NCI-H345 treated with DMSO at 0.1 percent for 48 hours (cell line): ENCODE data around the gene YEATS4.
A peak's percentile ranks its signal among the peaks of the same experiment; 100 is the strongest.
"Not testable (repeated sequence)": the region's sequence is repeated elsewhere in the genome, so short reads cannot be mapped to it uniquely, and the experiment has no call there.

Experiments
- DNase-seq: peaks from one replicate; lab custom pipeline; 2025; ENCODE audit not compliant: unreplicated experiment; lab: John Stamatoyannopoulos, UW

YEATS4 gene

DNA sequence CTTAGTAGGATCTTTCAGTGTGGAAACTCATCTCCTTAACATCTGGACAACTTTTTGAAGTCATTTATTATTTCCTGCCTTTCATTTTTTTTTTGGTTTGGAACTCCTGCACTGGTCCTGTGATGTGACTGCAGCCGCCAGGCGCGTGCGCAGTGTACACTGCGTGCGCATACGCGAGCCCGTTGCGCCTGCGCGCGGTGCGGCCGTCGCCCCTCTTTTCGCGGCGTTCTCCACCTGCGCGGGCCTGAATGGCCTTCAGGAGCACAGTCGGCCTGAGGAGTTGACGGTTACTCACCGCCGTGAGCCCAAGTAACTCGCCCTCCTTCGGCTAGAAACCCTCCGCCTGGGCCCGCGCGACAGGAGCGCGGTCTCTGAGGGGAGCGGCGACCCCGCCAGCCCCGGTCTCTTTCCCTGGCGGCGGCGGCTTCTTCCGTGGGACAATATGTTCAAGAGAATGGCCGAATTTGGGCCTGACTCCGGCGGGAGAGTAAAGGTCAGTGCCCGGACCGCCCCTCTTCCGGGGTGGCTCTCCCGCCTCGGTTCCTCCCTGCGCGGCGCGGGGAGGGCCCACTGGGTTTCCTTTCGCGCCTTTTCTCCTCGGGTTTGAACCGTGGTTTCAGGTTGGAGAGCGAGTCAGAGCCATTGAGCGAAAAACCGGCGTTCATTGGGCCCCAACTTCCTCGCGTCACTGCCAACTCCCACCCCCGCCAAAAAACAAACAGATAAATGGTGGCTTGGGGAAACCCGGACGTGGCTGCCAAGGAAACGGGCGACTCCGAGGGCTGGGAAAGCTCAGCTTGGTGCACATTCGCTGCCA is at the start of gene YEATS4:
TSS of gene YEATS4 (plus strand) at position 213 of the 817 bp plus-strand sequence. CDS start at position 443, 230 bp downstream.
- peak; percentile 89 for DNase-seq

GRCh38 chr12:69313209-69313608 is 46.3 kb upstream of the YEATS4 start:
- no peak for DNase-seq

DNA sequence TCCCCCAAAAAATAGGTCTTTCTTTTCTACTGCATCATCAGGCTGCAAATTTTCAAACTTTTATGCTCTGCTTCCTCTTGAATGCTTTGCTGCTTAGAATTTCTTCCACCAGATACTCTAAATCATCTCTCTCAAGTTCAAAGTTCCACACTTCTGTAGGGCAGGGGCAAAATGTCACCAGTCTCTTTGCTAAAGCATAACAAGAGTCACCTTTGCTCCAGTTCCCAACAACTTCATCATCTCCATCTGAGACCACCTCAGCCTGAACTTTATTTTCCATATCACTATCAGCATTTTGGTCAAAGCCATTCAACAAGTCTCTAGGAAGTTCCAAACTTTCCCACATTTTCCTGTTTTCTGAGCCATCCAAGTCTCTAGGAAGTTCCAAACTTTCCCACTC is 42.8 kb upstream of the YEATS4 start:
- not testable (repeated sequence) for DNase-seq

GRCh38 chr12:69317233-69317632 is 42.3 kb upstream of the YEATS4 start:
- not testable (repeated sequence) for DNase-seq

DNA sequence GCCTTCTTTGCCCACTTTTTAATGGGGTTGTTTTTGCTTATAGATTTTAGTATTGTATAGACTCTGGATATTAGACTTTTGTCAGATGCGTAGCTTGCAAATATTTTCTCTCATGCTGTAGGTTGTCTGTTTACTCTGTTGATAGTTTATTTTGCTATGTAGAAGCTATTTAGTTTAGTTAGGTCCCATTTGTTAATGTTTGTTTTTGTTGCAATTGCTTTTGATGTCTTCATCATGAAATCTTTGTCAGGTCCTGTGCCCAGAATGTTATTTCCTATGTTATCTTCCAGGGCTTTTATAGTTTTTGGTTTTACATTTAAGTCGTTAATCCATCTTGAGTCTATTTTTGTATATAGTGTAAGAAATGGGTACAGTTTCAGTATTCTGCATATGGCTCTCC is 41.3 kb upstream of the YEATS4 start:
- no peak for DNase-seq

DNA sequence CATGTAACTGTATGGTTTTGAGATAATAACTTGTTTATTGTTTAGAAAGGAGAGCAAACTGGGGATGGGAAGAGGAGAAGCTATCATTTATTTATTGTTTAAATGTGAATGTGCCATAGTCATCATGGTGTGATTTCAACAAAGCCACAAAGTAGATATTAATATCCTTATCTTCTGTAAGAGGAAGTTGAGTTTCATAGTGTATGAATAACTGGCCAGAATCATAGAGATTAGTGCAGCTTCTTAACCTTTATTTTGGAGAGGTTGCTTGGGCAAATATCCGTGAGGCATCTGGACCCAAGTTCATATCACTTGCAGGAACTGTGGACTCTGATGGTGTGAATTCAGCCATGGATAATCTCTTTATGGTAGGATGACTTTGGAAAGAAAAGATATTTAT is 38.2 kb upstream of the YEATS4 start:
- no peak for DNase-seq

DNA sequence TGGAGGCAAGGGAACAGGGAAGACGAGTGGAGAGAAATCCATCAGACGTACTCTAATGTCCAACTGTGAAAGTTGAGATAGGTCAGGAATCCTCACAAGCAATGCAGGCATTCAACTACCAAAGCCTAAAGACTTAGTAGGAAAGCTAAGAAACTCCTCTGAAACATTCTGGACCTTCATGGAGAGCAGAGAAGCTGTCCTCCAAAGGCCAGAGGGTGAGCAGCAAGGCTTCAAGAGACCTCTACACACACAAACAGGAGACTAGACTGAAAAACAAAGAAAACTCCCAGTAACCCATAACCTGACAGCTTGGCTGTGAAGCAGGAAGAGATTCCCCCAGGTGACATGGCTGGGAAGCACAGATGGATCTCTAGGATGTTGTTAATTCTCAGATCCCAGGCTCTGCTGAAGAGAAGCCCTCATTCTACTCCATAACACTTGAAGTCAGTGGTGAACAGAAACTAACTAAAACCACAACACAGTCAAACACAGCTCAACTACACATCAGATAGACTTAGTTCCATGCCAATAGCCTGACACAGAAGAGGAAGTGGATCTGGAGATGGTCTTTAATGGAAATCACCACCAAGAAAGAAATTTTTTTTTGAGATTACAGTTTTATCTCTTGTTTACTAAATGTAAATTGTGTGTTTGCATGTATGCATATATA is 34.6 kb upstream of the YEATS4 start:
- DNase-seq, result no peak

DNA sequence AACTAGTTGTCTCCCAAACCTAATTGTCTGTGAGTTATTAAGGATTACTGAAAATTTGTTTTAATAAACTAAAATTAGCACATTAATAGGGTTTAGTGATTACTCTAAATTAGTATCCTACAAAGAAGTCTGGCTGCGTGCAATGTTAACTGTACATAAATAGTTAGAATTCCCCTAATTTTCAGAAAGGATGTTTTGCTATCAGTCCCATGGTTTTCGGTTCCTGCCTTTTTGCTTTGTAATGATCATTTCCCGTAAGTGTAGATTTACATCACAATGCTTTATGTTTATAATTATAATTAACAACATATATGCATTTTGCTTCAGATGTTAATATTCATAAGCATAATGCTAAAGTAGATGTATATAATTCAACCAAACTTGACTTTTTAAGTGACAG is 31.1 kb upstream of the YEATS4 start:
- no peak for DNase-seq

- no peak for DNase-seq
Measured at GRCh38 chr12:69329669-69330428, 29.7 kb upstream of the YEATS4 start.

DNA sequence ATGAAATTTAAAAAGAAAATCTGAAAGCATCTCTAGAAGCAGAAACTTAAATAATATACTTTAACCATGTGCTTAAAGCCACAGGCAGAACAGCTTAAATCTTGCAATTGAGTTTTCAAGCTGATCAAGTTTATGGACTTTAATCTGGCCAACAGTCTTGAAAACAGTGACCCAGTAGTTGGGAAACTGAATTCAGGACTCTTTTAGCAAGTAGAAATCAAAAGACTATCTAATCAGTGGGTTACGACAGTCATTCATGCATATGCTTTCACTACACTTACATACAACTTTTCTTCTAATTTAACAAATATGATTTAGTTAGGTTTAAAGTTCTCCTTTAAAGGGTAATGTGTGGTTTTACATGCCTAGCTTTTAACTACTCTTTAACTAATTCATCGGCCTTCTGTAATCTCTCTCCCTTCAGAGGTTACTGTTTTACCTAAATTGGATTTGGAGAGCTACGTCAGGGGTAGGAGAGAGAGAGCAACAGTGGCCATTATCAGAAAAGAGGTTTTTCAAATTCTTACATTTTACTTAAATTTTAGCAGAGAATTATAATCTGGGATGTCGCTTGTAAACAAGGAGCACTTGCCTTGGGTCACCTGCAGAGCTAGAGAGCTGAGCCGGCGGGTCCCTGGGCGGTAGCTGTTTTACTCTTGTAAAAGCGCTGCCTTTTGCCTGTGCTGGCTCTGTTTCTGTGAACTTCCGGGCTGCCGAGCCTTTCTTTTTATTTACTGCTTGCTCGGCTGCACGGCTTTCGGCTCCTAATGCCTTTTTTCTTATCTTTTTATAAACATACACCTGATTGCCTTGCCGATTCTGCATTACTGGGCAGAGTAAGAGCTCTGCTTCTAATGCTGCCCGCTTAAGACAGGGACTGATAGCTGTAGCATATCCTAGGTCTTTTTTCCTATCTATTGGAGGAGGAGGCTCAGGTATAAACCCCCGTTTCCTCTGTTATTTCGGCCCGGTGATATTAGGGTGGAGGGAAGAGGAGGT is 28.8 kb upstream of the YEATS4 start:
- no peak for DNase-seq

- DNase-seq, result no peak
Measured at GRCh38 chr12:69331519-69331908, 28.0 kb upstream of the YEATS4 start.

DNA sequence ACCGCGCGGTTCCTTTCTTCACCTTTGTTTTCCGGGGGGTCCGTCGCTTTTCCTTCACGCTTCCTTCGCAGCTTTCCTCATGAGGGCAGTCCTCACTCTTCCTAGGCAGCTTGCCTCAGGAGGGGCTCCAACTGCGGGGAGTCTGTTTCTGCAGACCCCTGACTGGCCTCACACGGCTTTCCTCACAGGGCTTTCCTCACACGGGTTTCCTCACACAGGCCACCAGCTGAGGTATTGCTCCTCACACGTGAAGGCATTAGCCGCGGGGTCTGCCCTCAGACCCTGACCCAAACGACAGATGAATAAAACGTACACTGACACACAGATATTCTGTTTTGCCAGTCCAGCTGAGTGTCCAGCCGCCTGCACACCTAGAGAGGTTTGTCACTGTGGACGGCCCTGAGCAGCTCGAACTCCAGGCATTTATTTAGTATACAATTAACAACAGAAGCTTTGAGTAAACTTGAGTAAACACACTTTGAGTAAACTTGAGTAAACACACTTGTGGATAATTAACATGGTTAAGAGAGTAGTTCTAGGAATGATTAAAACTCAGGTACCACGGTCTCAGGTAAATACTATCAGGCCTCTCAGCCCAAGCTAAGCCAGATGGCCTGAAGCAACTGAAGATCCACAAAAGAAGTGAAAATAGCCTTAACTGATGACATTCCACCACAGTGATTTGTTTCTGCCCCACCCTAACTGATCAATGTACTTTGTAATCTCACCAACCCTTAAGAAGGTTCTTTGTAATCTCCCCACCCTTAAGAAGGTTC is 27.4 kb upstream of the YEATS4 start:
- no peak for DNase-seq

DNA sequence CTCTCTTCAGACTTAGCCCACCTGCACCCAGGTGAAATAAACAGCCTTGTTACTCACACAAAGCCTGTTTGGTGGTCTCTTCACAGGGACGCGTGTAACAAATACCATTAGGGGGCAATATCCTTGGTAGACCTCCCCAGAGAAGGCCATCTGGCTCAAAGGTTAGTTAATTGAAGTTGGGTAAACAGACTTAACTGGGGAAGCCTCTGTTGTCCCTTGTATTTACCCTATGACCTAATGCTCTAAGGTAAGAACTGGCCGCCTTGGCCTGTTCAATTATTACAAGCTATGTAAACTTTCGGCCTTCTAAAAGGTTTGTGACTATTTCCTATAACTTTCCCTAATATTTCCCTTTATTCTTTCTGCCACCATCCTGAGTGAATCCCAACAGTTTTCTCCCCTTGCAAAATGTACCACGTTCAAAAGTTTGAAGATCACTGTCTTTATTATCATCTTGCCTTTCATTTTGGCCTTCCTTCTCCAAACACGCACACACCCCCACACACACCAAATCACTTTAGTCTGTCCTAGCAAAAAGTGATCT is 26.7 kb upstream of the YEATS4 start:
- no peak for DNase-seq

DNA sequence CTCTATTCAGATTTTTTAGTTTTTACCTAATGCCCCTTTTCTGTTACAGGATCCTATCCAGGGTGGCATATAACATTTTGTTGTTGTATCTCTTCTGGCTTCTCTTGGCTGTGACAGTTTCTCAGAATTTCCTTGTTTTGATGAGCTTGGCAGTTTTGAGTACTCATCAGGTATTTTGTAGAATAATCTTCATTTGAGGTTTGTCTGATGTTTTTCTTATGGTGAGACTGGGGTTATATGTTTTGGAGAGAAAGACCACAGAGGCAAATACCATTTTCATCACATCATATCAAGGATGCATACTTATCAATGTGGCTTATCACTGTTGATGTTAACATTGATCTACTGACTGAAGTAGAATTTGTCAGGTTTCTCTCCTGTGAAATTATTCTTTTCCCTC is 25.4 kb upstream of the YEATS4 start:
- no peak for DNase-seq

- DNase-seq, result no peak
Measured at GRCh38 chr12:69337311-69338090, 22.0 kb upstream of the YEATS4 start.

GRCh38 chr12:69338120-69338859 is 21.3 kb upstream of the YEATS4 start:
- DNase-seq, result no peak

DNA sequence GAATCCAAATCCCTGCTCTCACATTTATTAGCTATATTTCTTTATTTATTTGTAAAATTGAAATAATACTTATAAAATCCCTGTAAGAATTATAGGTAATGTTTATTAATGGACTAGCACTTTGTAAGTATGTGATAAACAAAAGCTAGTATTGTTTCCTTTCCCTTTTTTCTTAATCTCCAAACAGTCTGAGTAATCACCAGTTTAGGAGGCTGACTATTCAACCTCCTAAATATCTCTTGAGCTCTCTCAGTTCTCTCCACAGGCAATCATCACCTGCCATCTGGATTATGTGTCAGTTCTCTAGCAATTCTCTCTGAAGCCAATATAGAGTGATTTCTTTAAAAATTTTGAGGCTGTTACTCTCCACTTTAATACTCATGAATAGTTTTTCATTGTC is 20.6 kb upstream of the YEATS4 start:
- no peak for DNase-seq

DNA sequence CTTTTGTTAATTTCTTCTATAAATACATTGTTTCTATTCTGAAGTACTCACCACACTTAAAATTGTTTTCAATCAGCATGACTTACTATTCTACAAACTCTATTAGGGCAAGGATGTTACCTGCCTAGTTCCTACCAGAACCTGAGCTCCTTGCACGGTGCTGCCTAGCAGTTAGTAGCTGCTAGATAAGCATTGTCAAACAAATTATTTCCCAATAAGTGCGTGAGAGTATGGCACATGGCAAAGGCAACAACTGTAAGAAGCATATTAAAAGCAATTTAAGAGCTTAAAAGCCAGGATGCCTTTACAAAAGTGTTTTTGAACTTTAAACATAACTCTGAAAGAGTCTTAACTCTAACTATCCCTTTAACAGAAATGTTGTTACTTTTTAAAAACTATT is 19.5 kb upstream of the YEATS4 start:
- no peak for DNase-seq
